Femur (tissue), 1 donor: ENCODE data around the gene PAM.
"Not testable (repeated sequence)": the region's sequence is repeated elsewhere in the genome, so short reads cannot be mapped to it uniquely, and the experiment has no call there.

Experiments
- DNase-seq: peaks from one replicate; pipeline ENCODE4 v3.0.0-alpha.2; 2017

The PAM gene

GRCh38 chr5:102955488-102955887 is 200.4 kb downstream of the PAM start:
- DNase-seq: no peak

GRCh38 chr5:102956599-102956998 is 201.5 kb downstream of the PAM start:
- DNase-seq: no peak

- DNase-seq: no peak
Observed at GRCh38 chr5:102957141-102957540, 202.0 kb downstream of the PAM start.

- DNase-seq: no peak
Observed at GRCh38 chr5:102958481-102959011, 203.4 kb downstream of the PAM start.

GRCh38 chr5:102959055-102959454 is 203.9 kb downstream of the PAM start:
- DNase-seq: no peak

- DNase-seq: no peak
Observed at GRCh38 chr5:102961671-102962070, 206.6 kb downstream of the PAM start.

GRCh38 chr5:102965653-102966052 is 210.5 kb downstream of the PAM start:
- DNase-seq: no peak

- DNase-seq: no peak
Observed at GRCh38 chr5:102969641-102970040, 214.5 kb downstream of the PAM start.

- no peak for DNase-seq
Observed at GRCh38 chr5:102971676-102972293, 216.7 kb downstream of the PAM start.

- DNase-seq: no peak
Observed at GRCh38 chr5:102974177-102974576, 219.1 kb downstream of the PAM start.

- no peak for DNase-seq
Observed at GRCh38 chr5:102975045-102975444, 219.9 kb downstream of the PAM start.

GRCh38 chr5:102975457-102976182 is 220.5 kb downstream of the PAM start:
- DNase-seq: no peak

- no peak for DNase-seq
Observed at GRCh38 chr5:102981957-102982635, 227.0 kb downstream of the PAM start.

- DNase-seq: no peak
Observed at GRCh38 chr5:102986074-102986473, 231.0 kb downstream of the PAM start.

GRCh38 chr5:102988459-102988858 is 233.4 kb downstream of the PAM start:
- DNase-seq: no peak

GRCh38 chr5:102991802-102992201 is 236.7 kb downstream of the PAM start:
- DNase-seq: no peak

- no peak for DNase-seq
Observed at GRCh38 chr5:102996011-102996575, 241.0 kb downstream of the PAM start.

- no peak for DNase-seq
Observed at GRCh38 chr5:102998224-102998623, 243.1 kb downstream of the PAM start.

GRCh38 chr5:102999191-102999590 is 244.1 kb downstream of the PAM start:
- no peak for DNase-seq

GRCh38 chr5:102999621-103000020 is 244.5 kb downstream of the PAM start:
- DNase-seq: not testable (repeated sequence)

- DNase-seq: no peak
Observed at GRCh38 chr5:103000089-103000488, 245.0 kb downstream of the PAM start.

GRCh38 chr5:103003872-103004271 is 248.8 kb downstream of the PAM start:
- DNase-seq: no peak

- DNase-seq: no peak
Observed at GRCh38 chr5:103005276-103005675, 250.2 kb downstream of the PAM start.

- no peak for DNase-seq
Observed at GRCh38 chr5:103006921-103007320, 251.8 kb downstream of the PAM start.
